T-helper 2 cell treated with Interferon-gamma antibody and Interleukin-4, amounts not matched to agents 5 μg/mL and 100 μg/mL, for 36 hours (primary cell): ENCODE results near the gene GNG7.

Experiments
- DNase-seq: peaks from one replicate; pipeline ENCODE4 v3.0.0; 2021; ENCODE audit warnings: low spot score
- H3K27ac Mint-ChIP-seq: one replicate; pipeline ENCODE4 v1.8.0; 2021; ENCODE audit warnings: mild to moderate bottlenecking, mixed read lengths
- H3K27me3 Mint-ChIP-seq: one replicate; pipeline ENCODE4 v1.8.0; 2021; ENCODE audit warnings: low read depth, mixed read lengths
- H3K36me3 Mint-ChIP-seq: one replicate; pipeline ENCODE4 v1.8.0; 2021; ENCODE audit warnings: low read depth, mixed read lengths
- H3K4me1 Mint-ChIP-seq: one replicate; pipeline ENCODE4 v1.8.0; 2021; ENCODE audit warnings: low read depth, mixed read lengths
- H3K4me3 Mint-ChIP-seq: one replicate; pipeline ENCODE4 v1.8.0; 2022; ENCODE audit warnings: mild to moderate bottlenecking, moderate library complexity, mixed read lengths
- H3K9me3 Mint-ChIP-seq: one replicate; pipeline ENCODE4 v1.8.0; 2021; ENCODE audit warnings: mixed read lengths

Gene GNG7

DNA sequence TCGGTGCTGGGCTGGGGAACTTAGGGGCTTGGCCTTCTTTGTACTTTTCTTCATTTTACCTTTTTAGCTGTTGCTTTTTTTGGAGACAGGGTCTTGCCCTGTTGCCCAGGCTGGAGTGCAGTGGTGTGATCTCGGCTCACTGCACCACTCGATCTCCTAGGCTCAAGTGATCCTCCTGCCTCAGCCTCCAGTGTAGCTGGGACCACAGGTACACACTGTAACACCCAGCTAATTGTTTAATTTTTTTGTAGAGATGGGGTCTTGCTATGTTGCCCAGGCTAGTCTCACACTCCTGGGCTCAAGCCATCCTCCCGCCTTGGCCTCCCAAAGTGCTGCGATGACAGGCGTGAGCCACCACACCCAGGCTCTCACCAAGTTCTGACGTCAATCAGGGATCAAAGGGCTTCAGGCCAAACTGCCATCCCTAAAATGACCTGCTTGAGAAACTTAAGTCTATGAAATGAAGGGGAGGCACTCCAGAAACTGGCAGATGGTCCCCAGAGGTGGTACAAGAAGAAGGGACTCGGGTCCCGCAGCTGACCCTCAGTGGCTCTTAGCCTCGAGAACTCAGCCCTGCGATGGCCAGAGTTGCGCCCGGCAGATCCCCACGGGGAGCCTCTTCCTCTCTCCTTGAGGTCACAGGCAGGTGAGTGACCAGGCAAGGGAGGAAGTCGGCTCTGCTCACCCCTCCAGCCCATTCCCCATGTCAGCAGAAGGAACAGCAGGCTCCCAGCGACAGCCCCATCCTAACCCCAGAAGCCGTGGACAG, 61.7 kb downstream of the GNG7 start:
- no peak overlapping the region for H3K27ac Mint-ChIP-seq
- H3K36me3 Mint-ChIP-seq = no peaks in the 10 kb centered on the region
- H3K9me3 Mint-ChIP-seq = no peaks in the 10 kb centered on the region
- no peak overlapping the region for H3K4me3 Mint-ChIP-seq
- no peak for DNase-seq
- peaks cover 11% of the 10 kb centered on the region for H3K4me1 Mint-ChIP-seq
- H3K27me3 Mint-ChIP-seq = peaks cover 12% of the 10 kb centered on the region

DNA sequence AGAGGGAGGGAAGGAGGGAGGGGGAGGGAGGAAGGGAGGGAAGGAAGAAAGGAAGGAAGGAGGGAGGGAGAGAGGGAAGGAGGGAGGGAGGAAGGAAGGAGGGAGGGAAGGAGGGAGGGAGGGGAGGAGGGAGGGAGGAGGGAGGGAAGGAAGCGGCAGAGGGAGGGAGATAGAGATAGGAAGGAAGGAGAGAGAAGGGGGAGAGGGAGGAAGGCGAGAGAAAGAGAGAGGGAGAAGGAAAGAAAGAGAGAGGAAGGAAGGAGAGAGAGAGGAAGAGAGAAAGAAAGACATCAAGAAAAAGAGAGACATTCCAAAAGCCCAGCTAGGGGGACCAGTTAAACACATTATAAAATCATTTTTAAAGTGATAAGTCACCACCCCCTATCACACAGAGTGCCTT, 62.5 kb downstream of the GNG7 start:
- Mint-ChIP-seq H3K4me1 (peaks cover 11% of the 10 kb centered on the region), H3K36me3 (no peaks in the 10 kb centered on the region), H3K9me3 (no peaks in the 10 kb centered on the region), H3K27ac (no peak overlapping the region), H3K4me3 (no peak overlapping the region), H3K27me3 (peaks cover 12% of the 10 kb centered on the region)
- no peak for DNase-seq

DNA sequence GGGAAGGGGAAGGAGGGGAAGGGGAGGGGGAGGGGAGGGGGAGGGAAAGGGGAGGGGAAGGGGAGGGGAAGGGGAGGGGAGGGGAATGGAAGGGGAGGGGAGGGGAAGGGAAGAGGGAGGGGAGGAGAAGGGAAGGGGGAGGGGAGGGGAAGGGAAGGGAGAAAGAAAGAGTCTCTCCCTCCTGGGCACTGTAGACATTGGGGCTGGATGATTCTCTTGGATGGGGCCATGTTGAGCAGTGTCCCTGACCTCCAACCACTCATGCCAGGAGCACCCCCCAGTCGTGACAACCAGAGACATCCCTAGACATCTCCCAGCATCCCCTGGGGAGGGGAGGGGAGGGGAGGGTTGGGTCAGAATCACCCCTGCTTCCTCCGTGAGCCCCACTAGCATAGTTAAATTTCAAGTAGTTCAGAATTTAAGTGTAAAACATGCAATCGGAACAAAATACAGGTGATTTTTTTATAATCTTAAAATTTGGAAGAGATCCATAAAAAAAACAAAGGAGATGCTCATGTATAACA, 64.0 kb downstream of the GNG7 start:
- Mint-ChIP-seq H3K4me1 (peaks cover 11% of the 10 kb centered on the region), H3K27me3 (peaks cover 12% of the 10 kb centered on the region), H3K27ac (no peak overlapping the region), H3K4me3 (no peak overlapping the region), H3K9me3 (no peaks in the 10 kb centered on the region), H3K36me3 (no peaks in the 10 kb centered on the region)
- DNase-seq = no peak

DNA sequence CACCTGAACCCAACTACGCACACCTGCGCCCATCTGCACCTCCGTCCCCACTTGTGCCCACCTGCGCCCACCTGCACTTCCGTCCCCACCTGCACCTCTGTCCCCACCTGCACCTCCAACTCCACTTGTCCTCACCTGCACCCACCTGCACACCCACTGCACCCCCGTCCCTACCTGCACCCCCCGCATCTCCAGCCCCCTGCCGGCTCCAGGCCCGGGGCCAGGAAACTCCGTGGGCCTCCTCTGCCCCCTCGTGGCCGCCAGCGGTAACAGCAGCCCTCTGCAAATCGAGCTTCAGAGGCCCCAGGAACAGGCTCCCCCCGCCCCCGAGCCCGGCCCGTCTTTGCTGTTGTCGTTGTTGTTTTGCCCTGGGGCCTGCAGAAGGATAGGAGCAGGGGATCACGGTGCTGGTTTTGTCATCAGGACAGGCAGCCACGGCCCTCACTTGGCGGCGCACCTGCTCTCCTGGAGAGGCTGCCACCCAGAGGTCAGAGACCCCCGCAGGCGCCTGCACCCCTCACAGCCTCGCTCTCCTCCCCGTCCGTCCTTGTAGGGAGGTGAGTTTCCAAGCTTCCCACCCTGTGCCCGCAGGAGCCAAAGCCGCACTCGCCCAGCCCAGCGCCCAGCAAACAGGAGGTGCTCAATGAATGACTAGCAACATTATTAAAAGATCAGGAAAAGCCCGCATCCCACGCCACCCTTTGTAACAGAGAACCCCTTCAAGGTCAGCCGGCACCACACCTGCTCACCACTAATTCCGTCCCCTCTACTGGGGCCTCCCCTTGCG, 65.4 kb downstream of the GNG7 start:
- DNase-seq = peak; percentile 56
- Mint-ChIP-seq H3K27me3 (peaks cover 12% of the 10 kb centered on the region), H3K4me1 (peaks cover 11% of the 10 kb centered on the region), H3K4me3 (no peak overlapping the region), H3K9me3 (no peaks in the 10 kb centered on the region), H3K36me3 (no peaks in the 10 kb centered on the region), H3K27ac (no peak overlapping the region)

DNA sequence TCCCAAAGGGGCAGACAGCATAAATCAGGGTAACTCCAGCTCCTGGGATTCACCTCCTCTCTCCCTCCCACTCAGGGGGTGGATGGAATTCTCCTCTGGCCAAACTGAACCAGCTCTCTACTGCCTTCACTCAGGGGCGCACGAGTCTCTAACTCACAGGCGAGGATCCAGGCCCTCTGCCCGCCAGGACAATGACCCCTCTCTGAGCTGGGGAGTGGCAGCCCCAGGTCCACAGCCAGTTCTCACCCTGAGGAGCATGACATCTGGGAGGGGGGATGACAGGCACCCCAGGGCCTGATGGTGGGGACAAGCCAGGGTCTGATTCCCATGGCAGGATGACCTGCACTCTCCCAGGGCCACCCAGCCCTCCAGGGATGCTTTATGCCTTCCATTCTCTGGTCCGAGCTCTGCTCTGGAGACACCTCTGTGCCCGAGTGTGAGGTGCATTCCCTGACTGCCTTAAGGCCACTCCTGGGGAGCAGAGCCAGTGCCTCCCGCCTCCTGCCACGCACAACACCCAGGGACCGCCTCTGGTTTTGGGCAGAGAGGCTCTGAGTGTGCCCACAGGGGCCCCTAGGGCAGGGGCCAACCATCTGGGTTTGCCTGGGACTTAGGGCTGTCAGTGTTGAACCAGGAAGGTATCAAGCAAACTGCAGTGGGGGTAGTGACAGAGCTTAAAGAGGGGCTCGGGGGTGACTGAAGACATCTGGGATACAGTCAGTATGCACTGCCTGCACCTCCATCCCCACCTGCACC, 66.2 kb downstream of the GNG7 start:
- no peak overlapping the region for H3K27ac Mint-ChIP-seq
- peaks cover 11% of the 10 kb centered on the region for H3K4me1 Mint-ChIP-seq
- H3K27me3 Mint-ChIP-seq = peaks cover 12% of the 10 kb centered on the region
- no peaks in the 10 kb centered on the region for H3K9me3 Mint-ChIP-seq
- no peak overlapping the region for H3K4me3 Mint-ChIP-seq
- no peaks in the 10 kb centered on the region for H3K36me3 Mint-ChIP-seq
- no peak for DNase-seq

DNA sequence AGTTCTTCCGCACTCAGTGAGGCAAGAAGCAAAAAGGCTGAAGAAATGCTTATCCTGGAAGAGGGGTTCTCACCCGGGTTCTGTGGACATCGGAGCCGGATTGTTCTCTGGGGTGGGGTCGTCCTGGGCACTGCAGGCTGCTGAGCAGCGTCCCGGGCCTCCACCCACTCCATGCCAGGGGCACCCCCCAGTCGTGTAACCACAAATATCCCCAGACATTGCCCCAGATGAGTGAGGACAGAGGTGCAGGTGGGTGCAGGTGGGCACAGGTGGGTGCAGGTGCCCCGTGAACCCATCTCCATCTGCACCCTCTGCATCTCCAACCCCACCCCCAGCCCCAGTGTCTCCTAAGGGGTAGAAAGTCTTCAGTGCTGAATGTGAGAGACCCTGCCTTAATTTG, 67.5 kb downstream of the GNG7 start:
- Mint-ChIP-seq H3K4me1 (peaks cover 11% of the 10 kb centered on the region), H3K36me3 (no peaks in the 10 kb centered on the region), H3K27me3 (peaks cover 12% of the 10 kb centered on the region), H3K27ac (no peak overlapping the region), H3K4me3 (no peak overlapping the region), H3K9me3 (peaks cover 8% of the 10 kb centered on the region)
- DNase-seq = no peak

DNA sequence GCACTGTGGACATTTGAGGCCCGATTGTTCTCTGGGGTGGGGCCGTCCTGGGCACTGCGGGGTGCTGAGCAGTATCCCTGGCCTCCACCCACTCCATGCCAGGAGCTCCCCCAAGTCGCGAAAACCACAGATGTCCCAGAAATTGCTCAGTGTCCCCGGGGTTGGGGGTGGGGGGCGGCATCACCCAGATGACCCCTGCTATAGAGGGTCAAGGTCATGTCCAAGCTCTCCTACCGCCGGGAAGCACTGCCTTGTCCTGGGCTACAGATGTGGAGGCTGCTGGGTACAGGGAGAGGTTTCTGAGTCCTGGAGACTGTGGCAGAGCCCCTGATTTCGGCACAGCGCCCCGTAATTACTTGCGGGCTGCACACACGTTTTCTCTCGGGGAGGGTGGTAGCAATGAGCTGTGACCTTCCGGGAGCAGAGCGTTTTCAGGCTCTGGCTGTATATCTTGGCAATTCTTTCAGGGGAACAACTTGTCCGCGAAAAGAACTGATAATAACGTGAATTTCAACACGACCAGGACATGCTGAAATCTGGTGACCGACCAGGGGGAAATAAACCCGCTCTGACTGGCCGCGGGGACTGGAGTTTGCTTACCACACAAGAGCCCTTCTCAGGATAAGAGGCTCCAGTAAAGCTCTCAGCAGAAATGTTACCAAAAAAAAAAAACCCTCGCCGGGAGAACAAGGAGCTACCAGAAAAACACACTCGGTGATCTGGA, 68.1 kb downstream of the GNG7 start:
- H3K4me1 Mint-ChIP-seq = peaks cover 10% of the 10 kb centered on the region
- H3K4me3 Mint-ChIP-seq = no peak overlapping the region
- DNase-seq = no peak
- peaks cover under 1% of the 10 kb centered on the region for H3K36me3 Mint-ChIP-seq
- H3K27me3 Mint-ChIP-seq = peaks cover 11% of the 10 kb centered on the region
- no peak overlapping the region for H3K27ac Mint-ChIP-seq
- peaks cover 14% of the 10 kb centered on the region for H3K9me3 Mint-ChIP-seq

DNA sequence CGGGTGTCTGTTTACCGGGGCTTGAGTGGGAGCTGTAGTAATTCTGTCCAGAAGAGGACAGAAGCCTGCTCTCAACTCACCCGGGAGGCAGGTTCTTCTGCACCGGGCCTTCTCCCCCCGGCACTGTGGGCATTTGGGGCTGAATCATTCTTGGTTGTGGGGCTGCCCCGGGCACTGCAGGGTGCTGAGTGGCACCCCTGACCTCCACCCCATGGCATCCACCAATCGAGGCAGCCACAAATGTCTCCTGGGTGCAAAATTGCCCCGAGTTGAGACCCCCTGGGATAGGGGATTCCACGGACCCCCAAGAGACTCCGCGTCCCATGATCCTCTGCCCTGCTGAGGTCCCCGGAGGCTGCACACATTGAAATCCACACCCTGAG, 68.8 kb downstream of the GNG7 start:
- Mint-ChIP-seq H3K36me3 (peaks cover 2% of the 10 kb centered on the region), H3K27ac (no peak overlapping the region), H3K4me3 (no peak overlapping the region), H3K27me3 (peaks cover 5% of the 10 kb centered on the region), H3K9me3 (peaks cover 21% of the 10 kb centered on the region), H3K4me1 (peaks cover 7% of the 10 kb centered on the region)
- DNase-seq = no peak

DNA sequence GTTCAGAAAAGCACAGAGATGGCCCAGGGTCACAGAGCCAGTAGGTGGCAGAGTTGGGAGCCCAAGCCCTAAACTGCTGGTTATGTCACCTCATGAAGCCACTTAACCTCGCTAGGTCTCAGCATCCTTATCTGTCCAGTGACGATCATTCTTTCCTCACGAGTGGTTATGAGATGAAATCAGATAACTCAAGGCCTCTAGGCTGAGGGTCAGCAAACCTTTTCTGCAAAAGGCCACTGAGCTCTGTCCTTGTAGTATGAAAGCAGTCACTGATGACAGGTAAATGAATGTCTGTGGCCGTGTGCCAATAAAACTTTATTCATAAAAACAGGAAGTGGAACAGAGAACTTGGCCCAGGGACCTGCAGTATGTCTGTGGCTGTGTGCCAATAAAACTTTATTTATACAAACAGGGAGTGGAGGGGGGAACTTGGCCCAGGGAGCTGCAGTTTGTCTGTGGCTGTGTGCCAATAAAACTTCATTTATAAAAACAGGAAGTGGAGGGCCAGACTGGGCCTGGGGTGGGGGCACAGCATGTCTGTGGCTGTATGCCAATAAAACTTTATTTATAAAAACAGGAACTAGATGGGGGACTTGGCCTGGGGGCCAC, 71.2 kb downstream of the GNG7 start:
- peaks cover 2% of the 10 kb centered on the region for H3K36me3 Mint-ChIP-seq
- no peaks in the 10 kb centered on the region for H3K27me3 Mint-ChIP-seq
- H3K4me1 Mint-ChIP-seq = peaks cover 4% of the 10 kb centered on the region
- peaks cover 32% of the 10 kb centered on the region for H3K9me3 Mint-ChIP-seq
- H3K27ac Mint-ChIP-seq = no peak overlapping the region
- no peak for DNase-seq
- H3K4me3 Mint-ChIP-seq = no peak overlapping the region

DNA sequence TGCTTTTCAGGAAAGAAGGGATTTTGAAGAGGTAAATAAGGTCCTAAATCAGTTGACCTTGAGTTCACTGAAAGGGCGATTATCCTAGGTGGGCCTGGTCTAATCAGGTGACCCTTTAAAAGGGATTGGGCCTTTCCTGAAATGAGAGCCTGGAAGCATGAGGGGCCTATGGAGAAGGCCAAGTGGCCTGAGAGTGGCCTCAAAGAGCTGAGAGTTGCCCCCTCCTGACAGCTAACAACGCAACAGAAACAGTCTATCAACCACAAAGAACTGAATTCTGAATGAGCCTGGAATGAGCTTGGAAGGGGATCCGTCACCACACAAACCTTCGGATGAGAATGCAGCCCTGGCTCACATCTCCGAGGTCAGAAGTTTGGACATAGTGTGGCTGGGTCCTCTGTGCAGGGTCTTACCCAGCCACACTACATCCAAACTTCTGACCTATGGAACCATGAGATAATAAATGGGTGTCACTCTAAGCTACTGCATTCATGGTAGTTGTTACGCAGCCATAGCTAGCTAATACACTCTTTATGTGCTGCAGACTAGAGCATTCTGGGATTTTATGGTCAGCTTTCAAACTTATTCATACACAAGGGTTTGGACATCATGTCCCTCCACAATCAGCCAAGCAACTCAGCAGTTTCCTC, 72.0 kb downstream of the GNG7 start:
- Mint-ChIP-seq H3K36me3 (peaks cover 2% of the 10 kb centered on the region), H3K27me3 (no peaks in the 10 kb centered on the region), H3K27ac (no peak overlapping the region), H3K4me1 (peaks cover 4% of the 10 kb centered on the region), H3K4me3 (no peak overlapping the region), H3K9me3 (peaks cover 32% of the 10 kb centered on the region)
- no peak for DNase-seq

DNA sequence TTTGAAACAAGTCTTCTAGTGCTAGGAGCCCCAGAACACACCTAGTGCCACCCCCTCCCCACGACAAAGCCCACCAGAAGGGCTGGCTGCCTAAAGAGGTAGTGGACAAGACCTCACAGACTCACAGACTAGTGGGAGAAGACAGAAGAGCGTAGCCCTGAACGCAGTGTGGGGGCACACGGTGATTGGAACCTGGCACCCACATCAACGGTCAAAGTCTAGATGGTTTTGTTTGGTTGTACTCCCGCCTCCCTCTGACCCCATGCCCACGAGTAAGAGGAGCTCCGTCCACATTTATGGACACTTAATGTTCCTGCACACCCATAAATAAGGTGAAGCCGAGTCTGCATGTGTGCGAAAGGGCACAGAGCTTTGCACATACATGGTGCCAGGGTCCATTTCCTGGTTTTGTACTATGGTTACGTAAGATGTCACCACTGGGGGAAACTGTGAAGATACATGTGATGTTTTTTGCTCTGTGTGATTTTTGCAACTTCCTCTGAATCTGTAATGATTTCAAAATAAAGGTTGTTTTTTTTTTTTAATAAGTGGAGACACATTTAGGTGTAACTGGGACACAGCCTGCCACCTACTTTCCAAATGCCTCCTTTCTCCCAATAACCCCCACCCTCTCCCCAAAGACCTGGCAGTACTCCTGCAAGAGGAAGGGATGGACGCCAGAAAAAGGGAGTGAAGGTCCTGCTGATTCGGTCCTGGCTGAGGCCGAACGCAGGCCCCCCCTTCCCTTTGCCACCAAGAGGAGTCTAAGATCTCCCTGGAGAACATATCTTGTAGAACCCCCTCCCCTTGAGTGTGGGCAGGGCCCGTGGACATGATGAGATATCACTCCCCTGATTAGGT, 72.8 kb downstream of the GNG7 start:
- no peak overlapping the region for H3K27ac Mint-ChIP-seq
- H3K36me3 Mint-ChIP-seq = peaks cover 2% of the 10 kb centered on the region
- H3K27me3 Mint-ChIP-seq = no peaks in the 10 kb centered on the region
- peaks cover 32% of the 10 kb centered on the region for H3K9me3 Mint-ChIP-seq
- no peak overlapping the region for H3K4me3 Mint-ChIP-seq
- DNase-seq = no peak
- H3K4me1 Mint-ChIP-seq = peaks cover 6% of the 10 kb centered on the region

DNA sequence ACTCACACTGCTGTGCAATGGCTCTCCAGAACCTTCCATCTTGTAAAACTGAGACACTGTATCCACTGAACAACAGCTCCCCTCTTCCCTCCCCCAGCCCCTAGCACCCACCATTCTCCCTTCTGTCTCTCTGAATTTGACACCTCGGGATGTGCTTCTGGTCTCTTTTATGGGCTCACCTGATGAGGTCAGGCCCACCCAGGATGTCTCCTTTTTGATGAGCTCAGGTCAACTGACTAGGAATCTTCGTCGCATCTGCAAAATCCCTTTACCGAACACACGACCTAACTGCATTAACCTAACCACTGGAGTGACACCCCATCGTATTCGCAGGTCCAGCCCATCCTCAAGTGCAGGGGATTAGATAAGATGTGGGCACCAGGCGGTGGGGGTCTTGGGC, 73.9 kb downstream of the GNG7 start:
- Mint-ChIP-seq H3K27ac (no peak overlapping the region), H3K27me3 (no peaks in the 10 kb centered on the region), H3K9me3 (peaks cover 32% of the 10 kb centered on the region), H3K36me3 (peaks cover 2% of the 10 kb centered on the region), H3K4me1 (peaks cover 9% of the 10 kb centered on the region), H3K4me3 (no peak overlapping the region)
- no peak for DNase-seq
